WERI-Rb-1 (cell line): Measurements from ENCODE around the gene MYRF.
A peak's percentile ranks its signal among the peaks of the same experiment; 100 is the strongest.

ENCODE experiments used
- DNase-seq: peaks from one replicate; pipeline ENCODE4 v3.0.0-alpha.2; 2020
- H3K27ac ChIP-seq: fragments of 250-450 bp; sonication (Bioruptor Pico); 2 replicates; pipeline ENCODE4 v1.5.1; 2020; ENCODE audit warnings: mild to moderate bottlenecking, moderate library complexity
- H3K27me3 ChIP-seq: fragments of 250-450 bp; sonication (Bioruptor Pico); 2 replicates; pipeline ENCODE4 v1.5.1; 2021; ENCODE audit warnings: mild to moderate bottlenecking, low read depth, moderate library complexity; ENCODE audit not compliant: insufficient read depth, severe bottlenecking
- H3K36me3 ChIP-seq: fragments of 250-450 bp; sonication (Bioruptor Pico); 2 replicates; pipeline ENCODE4 v1.5.1; 2020; ENCODE audit warnings: mild to moderate bottlenecking, moderate library complexity
- H3K4me3 ChIP-seq: 2 replicates; pipeline ENCODE4 v1.5.1; 2011; ENCODE audit warnings: low read depth, mild to moderate bottlenecking, control low read depth, low read length
- H3K9me3 ChIP-seq: fragments of 250-450 bp; sonication (Bioruptor Pico); 2 replicates; pipeline ENCODE4 v1.5.1; 2021; ENCODE audit warnings: mild to moderate bottlenecking, moderate library complexity; ENCODE audit not compliant: severe bottlenecking
- TF ChIP-seq, protein P1 (sequence below): IDR thresholded peaks from 2 replicates; pipeline ENCODE4 v1.5.1; 2011; ENCODE audit warnings: low read depth, mild to moderate bottlenecking, control low read depth, inconsistent platforms, low read length

MYRF gene

DNA sequence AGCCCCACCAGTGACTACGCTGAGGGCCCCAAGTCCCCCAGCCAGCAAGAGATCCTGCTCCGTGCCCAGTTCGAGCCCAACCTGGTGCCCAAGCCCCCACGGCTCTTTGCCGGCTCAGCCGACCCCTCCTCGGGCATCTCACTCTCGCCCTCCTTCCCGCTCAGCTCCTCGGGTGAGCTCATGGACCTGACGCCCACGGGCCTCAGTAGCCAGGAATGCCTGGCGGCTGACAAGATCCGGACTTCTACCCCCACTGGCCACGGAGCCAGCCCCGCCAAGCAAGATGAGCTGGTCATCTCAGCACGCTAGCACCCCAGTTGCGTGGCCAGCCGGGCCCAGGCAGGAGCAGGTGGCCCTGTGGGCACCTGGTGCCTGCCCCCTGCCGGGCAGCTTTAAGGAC lies 8.3 kb upstream of the MYRF start:
- TF ChIP-seq, protein P1, sequence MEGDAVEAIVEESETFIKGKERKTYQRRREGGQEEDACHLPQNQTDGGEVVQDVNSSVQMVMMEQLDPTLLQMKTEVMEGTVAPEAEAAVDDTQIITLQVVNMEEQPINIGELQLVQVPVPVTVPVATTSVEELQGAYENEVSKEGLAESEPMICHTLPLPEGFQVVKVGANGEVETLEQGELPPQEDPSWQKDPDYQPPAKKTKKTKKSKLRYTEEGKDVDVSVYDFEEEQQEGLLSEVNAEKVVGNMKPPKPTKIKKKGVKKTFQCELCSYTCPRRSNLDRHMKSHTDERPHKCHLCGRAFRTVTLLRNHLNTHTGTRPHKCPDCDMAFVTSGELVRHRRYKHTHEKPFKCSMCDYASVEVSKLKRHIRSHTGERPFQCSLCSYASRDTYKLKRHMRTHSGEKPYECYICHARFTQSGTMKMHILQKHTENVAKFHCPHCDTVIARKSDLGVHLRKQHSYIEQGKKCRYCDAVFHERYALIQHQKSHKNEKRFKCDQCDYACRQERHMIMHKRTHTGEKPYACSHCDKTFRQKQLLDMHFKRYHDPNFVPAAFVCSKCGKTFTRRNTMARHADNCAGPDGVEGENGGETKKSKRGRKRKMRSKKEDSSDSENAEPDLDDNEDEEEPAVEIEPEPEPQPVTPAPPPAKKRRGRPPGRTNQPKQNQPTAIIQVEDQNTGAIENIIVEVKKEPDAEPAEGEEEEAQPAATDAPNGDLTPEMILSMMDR, result no peak
- Histone ChIP-seq H3K4me3 (no peak overlapping the region), H3K27ac (no peak overlapping the region), H3K9me3 (no peaks in the 10 kb centered on the region), H3K36me3 (no peaks in the 10 kb centered on the region), H3K27me3 (no peaks in the 10 kb centered on the region)
- no peak for DNase-seq

DNA sequence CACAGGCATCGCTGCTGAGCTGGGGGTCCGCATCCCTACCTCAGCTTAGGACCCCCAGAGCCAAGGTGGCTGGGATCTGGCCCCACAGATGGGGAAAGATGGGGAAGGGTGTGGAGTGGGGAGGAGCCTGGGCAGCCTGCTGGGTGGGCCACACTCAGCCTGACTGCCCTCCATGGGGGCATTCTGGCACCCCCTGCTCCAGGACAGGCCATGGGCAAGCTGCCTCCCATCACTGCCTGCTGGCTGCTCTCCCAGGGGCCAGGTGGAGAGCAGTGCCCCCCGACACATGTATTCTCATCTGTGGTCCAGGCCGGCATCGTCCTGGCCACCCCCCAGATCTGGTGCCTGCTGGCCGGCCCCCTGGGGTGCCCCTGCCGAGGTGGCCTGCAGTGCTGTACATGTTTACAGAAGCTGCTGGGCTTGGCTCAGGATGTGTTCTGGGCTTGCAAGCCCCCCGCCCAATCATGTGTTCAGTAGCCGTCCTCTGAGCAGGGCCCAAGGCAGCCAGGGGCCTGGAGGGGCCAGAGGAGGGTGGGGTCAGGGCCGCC lies 7.8 kb upstream of the MYRF start:
- Histone ChIP-seq H3K4me3 (no peak overlapping the region), H3K9me3 (no peaks in the 10 kb centered on the region)
- DNase-seq, result no peak

GRCh38 chr11:61745781-61746441 lies 6.5 kb upstream of the MYRF start:
- Histone ChIP-seq H3K27ac (peak overlapping the region; percentile 53), H3K27me3 (no peaks in the 10 kb centered on the region), H3K4me3 (no peak overlapping the region), H3K9me3 (no peaks in the 10 kb centered on the region), H3K36me3 (no peaks in the 10 kb centered on the region)
- TF ChIP-seq, protein P1, result no peak
- DNase-seq, result peak; percentile 63

More for the DNA sequence above, 7.8 kb upstream of the MYRF start:
- TF ChIP-seq, protein P1, result no peak
- H3K27ac ChIP-seq, result no peak overlapping the region; the same call in 1 of the 2 replicates
- H3K36me3 ChIP-seq, result no peaks in the 10 kb centered on the region
- H3K27me3 ChIP-seq, result no peaks in the 10 kb centered on the region

DNA sequence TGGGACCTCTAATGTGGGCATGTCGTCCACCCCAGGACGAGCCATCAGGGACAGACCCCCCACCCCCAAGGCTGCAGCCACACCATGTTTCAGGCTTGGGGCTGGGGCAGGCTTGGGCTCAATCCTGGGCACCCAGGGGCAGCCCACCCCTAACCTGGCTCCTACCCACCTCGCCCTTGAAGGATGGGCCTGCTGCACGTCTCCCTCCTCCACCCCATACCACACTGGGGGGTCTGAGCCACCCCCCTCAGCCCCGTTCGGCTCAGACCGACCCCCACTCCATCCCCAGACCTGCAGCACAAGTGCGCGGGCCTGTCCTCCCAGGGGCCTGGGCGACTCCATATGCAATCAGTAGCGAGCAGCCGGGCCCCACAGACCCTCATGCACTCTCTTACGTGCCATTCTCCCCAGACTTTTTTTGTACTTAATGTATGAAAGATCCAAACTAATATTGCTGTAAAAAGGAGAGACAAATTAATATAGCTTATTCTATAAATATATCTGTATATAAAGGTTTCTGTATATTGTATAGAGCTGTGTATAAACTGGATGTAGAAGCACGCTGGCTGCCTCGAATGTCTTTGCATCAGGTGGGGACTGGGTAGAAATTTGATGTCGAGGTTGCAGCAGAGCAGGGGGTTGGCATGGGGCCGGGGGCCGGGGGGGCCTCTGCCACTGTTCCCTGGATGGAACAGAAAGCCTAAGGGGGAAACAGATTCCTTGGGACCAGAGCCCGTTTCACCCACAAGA lies 5.8 kb upstream of the MYRF start:
- no peak for DNase-seq
- TF ChIP-seq, protein P1, result no peak
- no peak overlapping the region for H3K27ac ChIP-seq
- no peak overlapping the region for H3K4me3 ChIP-seq
- no peaks in the 10 kb centered on the region for H3K9me3 ChIP-seq
- no peaks in the 10 kb centered on the region for H3K27me3 ChIP-seq
- no peaks in the 10 kb centered on the region for H3K36me3 ChIP-seq

- Histone ChIP-seq H3K27me3 (no peaks in the 10 kb centered on the region), H3K27ac (peak overlapping the region; percentile 32; the same call in 1 of the 2 replicates), H3K9me3 (no peaks in the 10 kb centered on the region), H3K36me3 (no peaks in the 10 kb centered on the region), H3K4me3 (no peak overlapping the region)
- peak; percentile 83 for DNase-seq
- TF ChIP-seq, protein P1, result peak; percentile 98
These were observed 5.1 kb upstream of the MYRF start for GRCh38 chr11:61747192-61747966.
